ENCODE data around the gene RSPH6A. TPM values are rescaled to one million over a fixed set of nuclear protein-coding genes. Genes with fewer than 3 reads are reported as not detected.

Gene RSPH6A
- polyA plus RNA-seq, 1 of the 3 experiments (the other 2 are of a cell fraction), result 0.02 TPM

- no peak for TF ChIP-seq CTCF (IDR thresholded peaks at IDR 0.05)
- TF ChIP-seq EZH2phosphoT487 (IDR thresholded peaks at IDR 0.05; ENCODE audit: borderline replicate concordance, low read depth), result no peak
- no peak for TF ChIP-seq FOXM1 (IDR thresholded peaks at IDR 0.05; ENCODE audit: low read depth)
- TF ChIP-seq RAD21 (IDR thresholded peaks at IDR 0.05; ENCODE audit: low read length), result no peak
- TF ChIP-seq EP300 (IDR thresholded peaks at IDR 0.05; ENCODE audit: borderline replicate concordance in 1 of 2, low read depth in 1 of 2, low read length in 1 of 2), result no peak
- TF ChIP-seq ELF1 (IDR thresholded peaks at IDR 0.05), result no peak
- TF ChIP-seq SMC3 (IDR thresholded peaks at IDR 0.05; ENCODE audit: low read depth, low read length), result no peak
- 0 out of 2 replicates have a peak, but pooled peaks have one; percentile 15 for TF ChIP-seq MXI1 (IDR thresholded peaks at IDR 0.05; ENCODE audit: low read depth, low read length)
- TF ChIP-seq PBX3 (IDR thresholded peaks at IDR 0.05), result no peak
- no peak for TF ChIP-seq FOXJ3 (CRISPR knock-in tag; IDR thresholded peaks at IDR 0.05)
Measured at GRCh38 chr19:45767881-45768654, 47.0 kb downstream of the RSPH6A start (continued).

GRCh38 chr19:45767410-45767880 lies 47.7 kb downstream of the RSPH6A start:
- TF ChIP-seq SIN3A (IDR thresholded peaks at IDR 0.05; ENCODE audit: borderline replicate concordance, low read depth, low read length) (peak; percentile 80; the same call in 1 of the 2 replicates), REST (IDR thresholded peaks at IDR 0.05; ENCODE audit: low read depth, low read length) (no peak), MAX (IDR thresholded peaks at IDR 0.05; ENCODE audit: low read depth) (peak; percentile 96), POLR2AphosphoS5 (IDR thresholded peaks at IDR 0.05; ENCODE audit: low read depth, low read length) (no peak; the same call in 1 of the 2 replicates), EZH2phosphoT487 (IDR thresholded peaks at IDR 0.05; ENCODE audit: borderline replicate concordance, low read depth) (no peak), ZBTB33 (IDR thresholded peaks at IDR 0.05; ENCODE audit: borderline replicate concordance, low read depth) (no peak), TAF1 (IDR thresholded peaks at IDR 0.05; ENCODE audit: borderline replicate concordance, low read depth, low read length) (0 out of 2 replicates have a peak, but pooled peaks have one; percentile 24), IRF3 (IDR thresholded peaks at IDR 0.05; ENCODE audit: low read depth, low read length) (no peak), EP300 (IDR thresholded peaks at IDR 0.05; ENCODE audit: borderline replicate concordance in 1 of 2, low read depth in 1 of 2, low read length in 1 of 2) (no peak), FOXM1 (IDR thresholded peaks at IDR 0.05; ENCODE audit: low read depth) (no peak)
- H3K79me2 ChIP-seq (ENCODE audit: insufficient read depth), result no peaks in the 10 kb centered on the region
- WGBS (ENCODE audit: low lambda C conversion rate), result 14% methylated on average over 29 of the region's 31 CpGs
- H2AFZ ChIP-seq (ENCODE audit: low read depth), result peak overlapping the region; percentile 60; the same call in 1 of the 2 replicates
- H3K27ac ChIP-seq (ENCODE audit: low read depth in 2 of 2, low read length in 1 of 2), result peak overlapping the region; percentile 1 to 84; a peak in 3 of 4 replicates
- H3K4me2 ChIP-seq, result peak overlapping the region; percentile 99
- CTCF ChIA-PET, result interaction anchor here (0.9 to 5.1 kb wide), 9 partner anchors 10 to 193 kb away, joined by 3 to 33 read pairs (median 3); partner anchors contain the start of gene DMWD
- H3K36me3 ChIP-seq (replicated peaks in 1 of 2; ENCODE audit: control insufficient read depth in 1 of 2, insufficient read depth in 2 of 2, low read length in 1 of 2), result peaks cover 0 to 13% of the 10 kb centered on the region in 2 experiments
- H3K9me2 ChIP-seq, result no peaks in the 10 kb centered on the region
- peak overlapping the region; percentile 78 for H3K9ac ChIP-seq
- H3K27me3 ChIP-seq (ENCODE audit: insufficient read depth), result no peaks in the 10 kb centered on the region
- peaks cover 11% of the 10 kb centered on the region; the same call in 1 of the 2 replicates for H4K20me1 ChIP-seq (ENCODE audit: insufficient read depth)
- POLR2A ChIA-PET, result interaction anchor here (1.2 to 3.6 kb wide), 2 partner anchors 15 to 50 kb away, joined by 4 to 11 read pairs; partner anchors contain the start of gene DMPK
- H3F3A ChIP-seq (replicated peaks; ENCODE audit: insufficient read depth), result peaks cover 30% of the 10 kb centered on the region
- no peaks in the 10 kb centered on the region for H3K9me3 ChIP-seq
- peak overlapping the region; percentile 64 to 70 for H3K4me3 ChIP-seq (ENCODE audit: low read depth in 2 of 2, low read length in 1 of 2)
- DNase-seq, result no peak
- H3K4me1 ChIP-seq (ENCODE audit: control insufficient read depth in 1 of 2, insufficient read depth in 2 of 2, low read depth in 1 of 2, low read length in 1 of 2), result peaks cover 8 to 28% of the 10 kb centered on the region in 2 experiments; a peak in 3 of 4 replicates
